Lower leg skin (tissue), 4 donors: ENCODE results near the gene SDHAF3. TPM values are rescaled to one million over a fixed set of nuclear protein-coding genes. Genes with fewer than 3 reads are reported as not detected.

Experiments used
- DNase-seq, 2 donors: peaks; one replicate each; pipeline ENCODE4 v3.0.0-alpha.2; 2019; ENCODE audit warnings: low spot score in 2 of 2
- H3K4me3 ChIP-seq: fragments of 200-600 bp; sonication (generic); 2 replicates; pipeline ENCODE4 v1.5.1; 2017; ENCODE audit warnings: mild to moderate bottlenecking, low read depth; ENCODE audit not compliant: poor library complexity, severe bottlenecking
- CTCF ChIP-seq, 3 donors: fragments of 450-650 bp; IDR thresholded peaks; one replicate each; pipeline ENCODE4 v1.5.1; 2016; ENCODE audit warnings: antibody characterized with exemption in 3 of 3, mild to moderate bottlenecking in 3 of 3, moderate library complexity in 2 of 3
- POLR2A ChIP-seq, 2 donors: fragments of 450-650 bp; IDR thresholded peaks; one replicate each; pipeline ENCODE4 v1.6.1; 2016 to 2017; ENCODE audit warnings: antibody characterized with exemption in 2 of 2, mild to moderate bottlenecking in 1 of 2, moderate library complexity in 1 of 2
- WGBS, 2 donors: methylation state at CpG; one replicate each; pipeline ENCODE4 v1.1.5; 2018; 5-methylcytosine and 5-hydroxymethylcytosine counted together
- intact Hi-C: fragments of 100-400 bp; cut with DNase I; formaldehyde crosslinking; loops from one replicate; pipeline ENCODE4 v1.15.0; 2023; ENCODE audit warnings: low total_unique reads
- total RNA-seq, 4 donors: library from RNA; depleted of rRNA; stranded (reverse); fragments of >200 nt; gene quantifications; one replicate each; pipeline ENCODE4 v1.1.0, GENCODE V29; 2016

Gene SDHAF3
- total RNA-seq, 4 donors from 2014 or later, result 4.0 to 8.9 (median 4.4) TPM

GRCh38 chr7:97128736-97129135 is 11.2 kb downstream of the SDHAF3 start:
- H3K4me3 ChIP-seq, result no peak overlapping the region
- WGBS, 2 donors, result 92 to 100% methylated on average over 1 of the region's 1 CpG
- TF ChIP-seq POLR2A (IDR thresholded peaks at IDR 0.05) (no peak), CTCF (IDR thresholded peaks at IDR 0.05) (no peak)
- intact Hi-C loops, result no loop called here
- DNase-seq, result no peak

- no peak overlapping the region for H3K4me3 ChIP-seq
- intact Hi-C loops, result no loop called here
- no peak for TF ChIP-seq POLR2A (IDR thresholded peaks at IDR 0.05)
- TF ChIP-seq CTCF (IDR thresholded peaks at IDR 0.05), result no peak
- DNase-seq, result no peak
- WGBS, 2 donors, result 53 to 55% methylated on average over 6 of the region's 6 CpGs
Observed at GRCh38 chr7:97130417-97131139, 13.1 kb downstream of the SDHAF3 start.

GRCh38 chr7:97133159-97133558 is 15.7 kb downstream of the SDHAF3 start:
- no peak overlapping the region for H3K4me3 ChIP-seq
- DNase-seq, result no peak
- intact Hi-C loops, result no loop called here
- WGBS, 2 donors, result 73 to 76% methylated on average over 2 of the region's 2 CpGs
- no peak for TF ChIP-seq POLR2A (IDR thresholded peaks at IDR 0.05)
- TF ChIP-seq CTCF (IDR thresholded peaks at IDR 0.05), result no peak

- 99% methylated on average over 7 to 8 of the region's 8 CpGs for WGBS, 2 donors
- no peak for TF ChIP-seq POLR2A (IDR thresholded peaks at IDR 0.05)
- TF ChIP-seq CTCF (IDR thresholded peaks at IDR 0.05), result no peak
- H3K4me3 ChIP-seq, result no peak overlapping the region
- DNase-seq, result no peak
- intact Hi-C loops, result no loop called here
Observed at GRCh38 chr7:97138830-97139229, 21.3 kb downstream of the SDHAF3 start.

GRCh38 chr7:97145068-97145467 is 27.6 kb downstream of the SDHAF3 start:
- no peak for TF ChIP-seq POLR2A (IDR thresholded peaks at IDR 0.05)
- no peak for TF ChIP-seq CTCF (IDR thresholded peaks at IDR 0.05)
- intact Hi-C loops, result no loop called here
- 76 to 79% methylated on average over 1 of the region's 1 CpG for WGBS, 2 donors
- no peak overlapping the region for H3K4me3 ChIP-seq
- no peak for DNase-seq

GRCh38 chr7:97149843-97150242 is 32.3 kb downstream of the SDHAF3 start:
- no peak overlapping the region for H3K4me3 ChIP-seq
- DNase-seq, result no peak
- intact Hi-C loops, result no loop called here
- no peak for TF ChIP-seq POLR2A (IDR thresholded peaks at IDR 0.05)
- WGBS, 2 donors, result 83 to 86% methylated on average over 1 of the region's 1 CpG
